Neural progenitor cell (in vitro differentiated cells): Measurements from ENCODE around the gene TENM3.

Experiments used
- EZH2 ChIP-seq: fragments of 200-600 bp; sonication (generic); IDR thresholded peaks from 2 replicates; pipeline ENCODE4 v1.6.1; 2017; ENCODE audit warnings: antibody characterized with exemption, mild to moderate bottlenecking, moderate library complexity
- TF ChIP-seq, protein P1 (sequence below): fragments of 200-600 bp; sonication (generic); IDR thresholded peaks from 2 replicates; pipeline ENCODE4 v1.5.1; 2017; ENCODE audit warnings: antibody characterized with exemption, mild to moderate bottlenecking

- TF ChIP-seq EZH2, result no peak
- TF ChIP-seq, protein P1, sequence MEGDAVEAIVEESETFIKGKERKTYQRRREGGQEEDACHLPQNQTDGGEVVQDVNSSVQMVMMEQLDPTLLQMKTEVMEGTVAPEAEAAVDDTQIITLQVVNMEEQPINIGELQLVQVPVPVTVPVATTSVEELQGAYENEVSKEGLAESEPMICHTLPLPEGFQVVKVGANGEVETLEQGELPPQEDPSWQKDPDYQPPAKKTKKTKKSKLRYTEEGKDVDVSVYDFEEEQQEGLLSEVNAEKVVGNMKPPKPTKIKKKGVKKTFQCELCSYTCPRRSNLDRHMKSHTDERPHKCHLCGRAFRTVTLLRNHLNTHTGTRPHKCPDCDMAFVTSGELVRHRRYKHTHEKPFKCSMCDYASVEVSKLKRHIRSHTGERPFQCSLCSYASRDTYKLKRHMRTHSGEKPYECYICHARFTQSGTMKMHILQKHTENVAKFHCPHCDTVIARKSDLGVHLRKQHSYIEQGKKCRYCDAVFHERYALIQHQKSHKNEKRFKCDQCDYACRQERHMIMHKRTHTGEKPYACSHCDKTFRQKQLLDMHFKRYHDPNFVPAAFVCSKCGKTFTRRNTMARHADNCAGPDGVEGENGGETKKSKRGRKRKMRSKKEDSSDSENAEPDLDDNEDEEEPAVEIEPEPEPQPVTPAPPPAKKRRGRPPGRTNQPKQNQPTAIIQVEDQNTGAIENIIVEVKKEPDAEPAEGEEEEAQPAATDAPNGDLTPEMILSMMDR, result no peak
These were observed 35.3 kb upstream of the TENM3 start for GRCh38 chr4:182207830-182208396.
